KMS-11 (cell line): ENCODE results near the gene TCAF1.

Experiments
- H2AFZ ChIP-seq: fragments of 200-600 bp; sonication (generic); 2 replicates; pipeline ENCODE4 v1.6.1; 2016; ENCODE audit warnings: antibody characterized with exemption, mixed run types, low read depth
- H3K27ac ChIP-seq: fragments of 200-600 bp; sonication (generic); 2 replicates; pipeline ENCODE4 v1.6.1; 2016; ENCODE audit warnings: mild to moderate bottlenecking, mixed run types
- H3K27me3 ChIP-seq: fragments of 200-600 bp; sonication (generic); 2 replicates; pipeline ENCODE4 v1.6.1; 2017; ENCODE audit warnings: mild to moderate bottlenecking, low read depth, mixed run types, moderate library complexity; ENCODE audit not compliant: insufficient read depth
- H3K36me3 ChIP-seq: fragments of 200-600 bp; sonication (generic); 2 replicates; pipeline ENCODE4 v1.6.1; 2017; ENCODE audit warnings: mild to moderate bottlenecking, mixed run types; ENCODE audit not compliant: insufficient read depth
- H3K4me1 ChIP-seq: fragments of 200-600 bp; sonication (generic); 2 replicates; pipeline ENCODE4 v1.6.1; 2016; ENCODE audit warnings: mild to moderate bottlenecking, low read depth, mixed run types; ENCODE audit not compliant: poor library complexity, severe bottlenecking
- H3K4me2 ChIP-seq: fragments of 200-600 bp; sonication (generic); 2 replicates; pipeline ENCODE4 v1.7.0; 2016; ENCODE audit warnings: mild to moderate bottlenecking, mixed run types
- H3K4me3 ChIP-seq: fragments of 200-600 bp; sonication (generic); IDR thresholded peaks from 2 replicates; pipeline ENCODE4 v1.6.1; 2017; ENCODE audit warnings: low read depth, low read length, mixed read lengths; ENCODE audit not compliant: insufficient read depth
- H3K79me2 ChIP-seq: fragments of 200-600 bp; sonication (generic); 2 replicates; pipeline ENCODE4 v1.6.1; 2016; ENCODE audit warnings: low read depth, mixed run types; ENCODE audit not compliant: insufficient read depth
- H3K9ac ChIP-seq: fragments of 200-600 bp; sonication (generic); 2 replicates; pipeline ENCODE4 v1.6.1; 2016; ENCODE audit warnings: mild to moderate bottlenecking, mixed run types
- H4K20me1 ChIP-seq: fragments of 200-600 bp; sonication (generic); 2 replicates; pipeline ENCODE4 v1.6.1; 2016; ENCODE audit warnings: mild to moderate bottlenecking, mixed run types; ENCODE audit not compliant: insufficient read depth
- CTCF ChIP-seq: fragments of 200-600 bp; sonication (generic); conservative IDR thresholded peaks from 2 replicates; pipeline ENCODE4 v1.6.1; 2017; ENCODE audit warnings: low read depth, mild to moderate bottlenecking, antibody characterized with exemption, low read length, moderate library complexity, mixed read lengths

The TCAF1 gene

GRCh38 chr7:143929224-143929920, 27.4 kb upstream of the TCAF1 start:
- Histone ChIP-seq H3K4me3 (no peak overlapping the region), H3K27me3 (no peaks in the 10 kb centered on the region), H3K27ac (no peak overlapping the region), H3K79me2 (no peaks in the 10 kb centered on the region), H3K4me2 (no peak overlapping the region), H3K4me1 (no peaks in the 10 kb centered on the region), H4K20me1 (no peaks in the 10 kb centered on the region), H3K36me3 (no peaks in the 10 kb centered on the region), H2AFZ (no peak overlapping the region), H3K9ac (no peak overlapping the region)
- no peak for TF ChIP-seq CTCF

- Histone ChIP-seq H3K79me2 (no peaks in the 10 kb centered on the region), H3K4me2 (no peak overlapping the region), H3K9ac (no peak overlapping the region), H2AFZ (no peak overlapping the region), H3K4me1 (no peaks in the 10 kb centered on the region), H3K36me3 (no peaks in the 10 kb centered on the region), H3K4me3 (no peak overlapping the region), H3K27me3 (no peaks in the 10 kb centered on the region), H3K27ac (no peak overlapping the region), H4K20me1 (no peaks in the 10 kb centered on the region)
- TF ChIP-seq CTCF: no peak
Observed at GRCh38 chr7:143924851-143925250, 22.9 kb upstream of the TCAF1 start.

GRCh38 chr7:143914938-143915652, 13.1 kb upstream of the TCAF1 start:
- H2AFZ ChIP-seq: no peak overlapping the region
- H3K4me1 ChIP-seq: no peaks in the 10 kb centered on the region
- no peak for TF ChIP-seq CTCF
- no peaks in the 10 kb centered on the region for H4K20me1 ChIP-seq
- no peak overlapping the region for H3K4me3 ChIP-seq
- no peak overlapping the region for H3K27ac ChIP-seq
- H3K36me3 ChIP-seq: no peaks in the 10 kb centered on the region
- H3K9ac ChIP-seq: no peak overlapping the region
- no peak overlapping the region for H3K4me2 ChIP-seq
- no peaks in the 10 kb centered on the region for H3K27me3 ChIP-seq
- no peaks in the 10 kb centered on the region for H3K79me2 ChIP-seq

- no peaks in the 10 kb centered on the region for H3K79me2 ChIP-seq
- H3K36me3 ChIP-seq: no peaks in the 10 kb centered on the region
- no peak overlapping the region for H3K9ac ChIP-seq
- TF ChIP-seq CTCF: no peak
- H3K4me3 ChIP-seq: no peak overlapping the region
- H3K4me1 ChIP-seq: no peaks in the 10 kb centered on the region
- H3K4me2 ChIP-seq: no peak overlapping the region
- H3K27ac ChIP-seq: no peak overlapping the region
- no peaks in the 10 kb centered on the region for H4K20me1 ChIP-seq
- H3K27me3 ChIP-seq: no peaks in the 10 kb centered on the region
- H2AFZ ChIP-seq: no peak overlapping the region
Observed at GRCh38 chr7:143913945-143914615, 12.1 kb upstream of the TCAF1 start.
